MM.1S (cell line): ENCODE measurements around the gene ZNF684.
"Not testable (repeated sequence)": the region's sequence is repeated elsewhere in the genome, so short reads cannot be mapped to it uniquely, and the experiment has no call there.

ENCODE experiments used
- DNase-seq: peaks from one replicate; pipeline ENCODE4 v3.0.0-alpha.2; 2015
- H2AFZ ChIP-seq: fragments of 300-600 bp; sonication (generic); 2 replicates; pipeline ENCODE4 v1.6.0; 2016; ENCODE audit warnings: antibody characterized with exemption, low read length
- H3F3A ChIP-seq: fragments of 300-600 bp; sonication (generic); 2 replicates; pipeline ENCODE4 v1.6.1; 2016; ENCODE audit warnings: mild to moderate bottlenecking, antibody characterized with exemption, low read length, moderate library complexity, mixed read lengths; ENCODE audit not compliant: insufficient read depth
- H3K27ac ChIP-seq: fragments of 300-600 bp; sonication (generic); 2 replicates; pipeline ENCODE4 v1.5.1; 2016; ENCODE audit warnings: mild to moderate bottlenecking, low read length
- H3K27me3 ChIP-seq: fragments of 300-600 bp; sonication (generic); replicated peaks from 2 replicates; pipeline ENCODE4 v1.6.0; 2016; ENCODE audit warnings: low read length; ENCODE audit not compliant: insufficient read depth
- H3K36me3 ChIP-seq: fragments of 300-600 bp; sonication (generic); replicated peaks from 2 replicates; pipeline ENCODE4 v1.6.1; 2016; ENCODE audit warnings: mild to moderate bottlenecking, low read length, mixed read lengths; ENCODE audit not compliant: insufficient read depth
- H3K4me1 ChIP-seq: fragments of 300-600 bp; sonication (generic); 2 replicates; pipeline ENCODE4 v1.6.1; 2016; ENCODE audit warnings: low read length, mixed read lengths
- H3K4me2 ChIP-seq: fragments of 300-600 bp; sonication (generic); 2 replicates; pipeline ENCODE4 v1.6.0; 2016; ENCODE audit warnings: low read depth, low read length
- H3K4me3 ChIP-seq: fragments of 300-600 bp; sonication (generic); 2 replicates; pipeline ENCODE4 v1.5.1; 2016; ENCODE audit warnings: low read length, mixed read lengths
- H3K79me2 ChIP-seq: fragments of 300-600 bp; sonication (generic); 2 replicates; pipeline ENCODE4 v1.6.1; 2016; ENCODE audit warnings: mixed run types, low read length, mixed read lengths
- H3K9ac ChIP-seq: fragments of 300-600 bp; sonication (generic); 2 replicates; pipeline ENCODE4 v1.6.1; 2016; ENCODE audit warnings: low read length, mixed read lengths
- H3K9me2 ChIP-seq: fragments of 300-600 bp; sonication (generic); replicated peaks from 2 replicates; pipeline ENCODE4 v1.6.1; 2016; ENCODE audit warnings: mild to moderate bottlenecking, low read length, mixed read lengths; ENCODE audit not compliant: insufficient read depth
- H3K9me3 ChIP-seq: fragments of 300-600 bp; sonication (generic); replicated peaks from 2 replicates; pipeline ENCODE4 v1.6.1; 2016; ENCODE audit warnings: mild to moderate bottlenecking, low read length, mixed read lengths; ENCODE audit not compliant: insufficient read depth
- H4K20me1 ChIP-seq: fragments of 300-600 bp; sonication (generic); 2 replicates; pipeline ENCODE4 v1.6.1; 2016; ENCODE audit warnings: mild to moderate bottlenecking, low read length, moderate library complexity, mixed read lengths; ENCODE audit not compliant: insufficient read depth
- EZH2 ChIP-seq: fragments of 300-600 bp; sonication (generic); optimal IDR thresholded peaks from 2 replicates; pipeline ENCODE3; 2017; ENCODE audit warnings: low read depth, mild to moderate bottlenecking, antibody characterized with exemption, low read length, mixed read lengths
- EZH2phosphoT487 ChIP-seq: fragments of 300-600 bp; sonication (generic); IDR thresholded peaks from 2 replicates; pipeline ENCODE4 v1.6.1; 2018; ENCODE audit warnings: antibody characterized with exemption, low read length
- TF ChIP-seq, protein P1 (sequence below): fragments of 300-600 bp; sonication (generic); IDR thresholded peaks from 2 replicates; pipeline ENCODE4 v1.5.1; 2016; ENCODE audit warnings: antibody characterized with exemption, low read length, mixed read lengths

The ZNF684 gene

DNA sequence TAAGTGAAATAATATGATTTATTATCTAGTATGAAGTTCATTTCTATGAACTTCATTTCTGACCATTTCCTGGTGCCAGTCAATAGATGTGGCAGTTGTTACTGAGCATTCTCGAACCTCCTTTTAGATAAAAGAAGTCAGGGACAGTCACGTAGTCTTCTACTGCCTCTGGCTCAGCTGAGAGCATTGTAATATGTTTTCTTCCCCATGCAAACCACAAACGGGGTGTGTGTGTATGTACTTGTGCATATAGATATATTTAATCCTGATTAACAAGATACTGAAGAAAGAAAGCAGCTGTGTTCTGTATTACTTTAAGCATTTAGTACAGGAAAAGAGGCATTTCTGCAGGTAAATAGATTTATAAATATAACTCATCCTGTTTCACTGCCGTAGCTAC is 21.6 kb downstream of the ZNF684 start:
- H4K20me1 ChIP-seq, result no peaks in the 10 kb centered on the region
- no peak overlapping the region for H3K27ac ChIP-seq
- H3F3A ChIP-seq, result no peaks in the 10 kb centered on the region
- no peaks in the 10 kb centered on the region for H3K9me2 ChIP-seq
- no peak for TF ChIP-seq EZH2phosphoT487
- TF ChIP-seq, protein P1, sequence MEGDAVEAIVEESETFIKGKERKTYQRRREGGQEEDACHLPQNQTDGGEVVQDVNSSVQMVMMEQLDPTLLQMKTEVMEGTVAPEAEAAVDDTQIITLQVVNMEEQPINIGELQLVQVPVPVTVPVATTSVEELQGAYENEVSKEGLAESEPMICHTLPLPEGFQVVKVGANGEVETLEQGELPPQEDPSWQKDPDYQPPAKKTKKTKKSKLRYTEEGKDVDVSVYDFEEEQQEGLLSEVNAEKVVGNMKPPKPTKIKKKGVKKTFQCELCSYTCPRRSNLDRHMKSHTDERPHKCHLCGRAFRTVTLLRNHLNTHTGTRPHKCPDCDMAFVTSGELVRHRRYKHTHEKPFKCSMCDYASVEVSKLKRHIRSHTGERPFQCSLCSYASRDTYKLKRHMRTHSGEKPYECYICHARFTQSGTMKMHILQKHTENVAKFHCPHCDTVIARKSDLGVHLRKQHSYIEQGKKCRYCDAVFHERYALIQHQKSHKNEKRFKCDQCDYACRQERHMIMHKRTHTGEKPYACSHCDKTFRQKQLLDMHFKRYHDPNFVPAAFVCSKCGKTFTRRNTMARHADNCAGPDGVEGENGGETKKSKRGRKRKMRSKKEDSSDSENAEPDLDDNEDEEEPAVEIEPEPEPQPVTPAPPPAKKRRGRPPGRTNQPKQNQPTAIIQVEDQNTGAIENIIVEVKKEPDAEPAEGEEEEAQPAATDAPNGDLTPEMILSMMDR, result no peak
- no peak for TF ChIP-seq EZH2
- no peak overlapping the region for H2AFZ ChIP-seq
- no peak for DNase-seq
- no peaks in the 10 kb centered on the region for H3K9me3 ChIP-seq
- no peaks in the 10 kb centered on the region for H3K27me3 ChIP-seq
- no peak overlapping the region for H3K9ac ChIP-seq
- H3K4me1 ChIP-seq, result no peaks in the 10 kb centered on the region
- H3K4me3 ChIP-seq, result no peak overlapping the region
- H3K4me2 ChIP-seq, result no peak overlapping the region
- no peaks in the 10 kb centered on the region for H3K79me2 ChIP-seq
- H3K36me3 ChIP-seq, result no peaks in the 10 kb centered on the region

DNA sequence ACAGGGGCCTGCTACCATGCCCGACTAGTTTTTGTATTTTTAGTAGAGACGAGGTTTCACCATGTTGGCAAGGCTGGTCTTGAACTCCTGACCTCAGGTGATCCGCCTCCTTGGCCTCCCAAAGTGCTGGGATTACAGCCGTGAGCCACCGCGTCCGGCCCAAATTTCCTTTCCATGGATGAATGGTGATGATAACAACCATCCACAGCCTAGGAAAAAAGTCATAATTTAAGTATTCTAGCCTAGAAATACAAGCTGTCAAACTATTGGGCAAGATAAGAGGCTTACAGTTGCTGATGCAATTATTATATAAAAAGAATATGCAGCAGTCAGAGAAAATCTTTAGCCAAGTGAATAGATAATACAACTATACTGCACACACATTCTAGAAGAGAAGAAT is 23.4 kb downstream of the ZNF684 start:
- not testable (repeated sequence) for H3K27ac ChIP-seq, H3F3A ChIP-seq, H3K4me3 ChIP-seq, H3K4me1 ChIP-seq, H3K27me3 ChIP-seq, DNase-seq, H3K36me3 ChIP-seq, H4K20me1 ChIP-seq, H3K9me3 ChIP-seq, H3K9me2 ChIP-seq, H3K9ac ChIP-seq, H3K4me2 ChIP-seq, H3K79me2 ChIP-seq, H2AFZ ChIP-seq

DNA sequence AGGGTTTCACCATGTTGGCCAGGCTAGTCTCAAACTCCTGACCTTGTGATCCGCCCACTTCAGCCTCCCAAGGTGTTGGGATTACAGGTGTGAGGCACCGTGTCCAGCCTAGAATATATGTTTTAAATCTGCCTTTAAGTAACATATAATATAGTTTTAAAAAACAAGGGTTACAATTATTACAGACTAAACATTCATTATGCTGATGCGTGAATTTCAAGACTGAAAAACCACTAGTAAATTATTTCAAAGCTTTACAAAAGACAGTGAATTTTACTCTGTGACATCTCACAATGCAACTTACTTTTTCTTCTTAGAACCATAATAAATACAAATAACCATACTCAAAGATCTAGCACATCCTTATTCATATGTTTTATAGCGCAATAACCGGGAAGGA is 24.7 kb downstream of the ZNF684 start:
- Histone ChIP-seq H3K9ac (no peak overlapping the region), H3K9me3 (no peaks in the 10 kb centered on the region), H3K79me2 (no peaks in the 10 kb centered on the region), H3K4me3 (no peak overlapping the region), H3K27me3 (no peaks in the 10 kb centered on the region), H3K4me2 (no peak overlapping the region), H3K36me3 (no peaks in the 10 kb centered on the region), H3K4me1 (no peaks in the 10 kb centered on the region), H3K9me2 (no peaks in the 10 kb centered on the region), H2AFZ (no peak overlapping the region), H3F3A (no peaks in the 10 kb centered on the region), H3K27ac (no peak overlapping the region), H4K20me1 (no peaks in the 10 kb centered on the region)
- TF ChIP-seq EZH2, result no peak
- TF ChIP-seq, protein P1, result no peak
- no peak for TF ChIP-seq EZH2phosphoT487
- no peak for DNase-seq

DNA sequence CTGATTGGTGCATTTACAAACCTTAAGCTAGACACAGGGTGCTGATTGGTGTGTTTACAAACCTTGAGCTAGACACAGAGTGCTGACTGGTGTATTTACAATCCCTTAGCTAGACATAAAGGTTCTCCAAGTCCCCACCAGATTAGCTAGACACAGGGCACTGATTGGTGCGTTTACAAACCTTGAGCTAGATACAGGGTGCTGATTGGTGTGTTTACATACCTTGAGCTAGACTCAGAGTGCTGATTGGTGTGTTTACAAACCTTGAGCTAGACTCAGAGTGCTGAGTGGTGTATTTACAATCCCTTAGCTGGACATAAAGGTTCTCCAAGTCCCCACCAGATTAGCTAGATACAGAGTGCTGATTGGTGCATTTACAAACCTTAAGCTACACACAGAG is 26.8 kb downstream of the ZNF684 start:
- H3K4me2 ChIP-seq, H3K27ac ChIP-seq, H3F3A ChIP-seq, H4K20me1 ChIP-seq, H3K27me3 ChIP-seq, H3K4me1 ChIP-seq, H3K79me2 ChIP-seq, H3K4me3 ChIP-seq, DNase-seq, H3K9me3 ChIP-seq, H2AFZ ChIP-seq, H3K9me2 ChIP-seq, H3K36me3 ChIP-seq, H3K9ac ChIP-seq: not testable (repeated sequence)
